NCI-H82 (cell line): ENCODE measurements around the gene CYFIP2.
A peak's percentile ranks its signal among the peaks of the same experiment; 100 is the strongest.

Experiments
- DNase-seq: peaks from one replicate; lab custom pipeline; 2025; lab: John Stamatoyannopoulos, UW

Gene CYFIP2

GRCh38 chr5:157324237-157324636 is 58.3 kb downstream of the CYFIP2 start:
- DNase-seq, result no peak

GRCh38 chr5:157326440-157327005 is 60.6 kb downstream of the CYFIP2 start:
- DNase-seq, result no peak

GRCh38 chr5:157327771-157328170 is 61.8 kb downstream of the CYFIP2 start:
- DNase-seq, result no peak

- peak; percentile 75 for DNase-seq
Observed at GRCh38 chr5:157328277-157328912, 62.5 kb downstream of the CYFIP2 start.

GRCh38 chr5:157331807-157332206 is 65.9 kb downstream of the CYFIP2 start:
- DNase-seq, result no peak

GRCh38 chr5:157335534-157336422 is 69.9 kb downstream of the CYFIP2 start:
- DNase-seq, result no peak

GRCh38 chr5:157336423-157336744 is 70.5 kb downstream of the CYFIP2 start:
- no peak for DNase-seq

GRCh38 chr5:157339409-157339808 is 73.5 kb downstream of the CYFIP2 start:
- DNase-seq, result no peak

- peak; percentile 40 for DNase-seq
Observed at GRCh38 chr5:157342822-157343402, 77.0 kb downstream of the CYFIP2 start.

GRCh38 chr5:157343842-157344790 is 78.2 kb downstream of the CYFIP2 start:
- no peak for DNase-seq

- DNase-seq, result no peak
Observed at GRCh38 chr5:157345067-157345466, 79.1 kb downstream of the CYFIP2 start.

- DNase-seq, result no peak
Observed at GRCh38 chr5:157345485-157345884, 79.6 kb downstream of the CYFIP2 start.

- no peak for DNase-seq
Observed at GRCh38 chr5:157347301-157348048, 81.6 kb downstream of the CYFIP2 start.

- DNase-seq, result no peak
Observed at GRCh38 chr5:157348049-157348400, 82.1 kb downstream of the CYFIP2 start.

- no peak for DNase-seq
Observed at GRCh38 chr5:157350939-157351801, 85.2 kb downstream of the CYFIP2 start.

GRCh38 chr5:157351802-157352092 is 85.8 kb downstream of the CYFIP2 start:
- no peak for DNase-seq

- DNase-seq, result peak; percentile 80
Observed at GRCh38 chr5:157352756-157353340, 86.9 kb downstream of the CYFIP2 start.

- DNase-seq, result peak; percentile 25
Observed at GRCh38 chr5:157354800-157355199, 88.9 kb downstream of the CYFIP2 start.

GRCh38 chr5:157356576-157356975 is 90.7 kb downstream of the CYFIP2 start:
- DNase-seq, result no peak

GRCh38 chr5:157357823-157358222 is 91.9 kb downstream of the CYFIP2 start:
- DNase-seq, result no peak
